GM12878 (cell line): ENCODE results near the gene NOC2L. TPM values are rescaled to one million over a fixed set of nuclear protein-coding genes. Genes with fewer than 3 reads are reported as not detected.

Source experiments
- ATAC-seq: fragments of 200-7000 bp; cut with Tn5 transposase; 3 replicates; pipeline ENCODE4 v1.9.1; 2020; ENCODE audit warnings: mild to moderate bottlenecking, moderate library complexity
- BruUV-seq: library from RNA; stranded (reverse); fragments of 400-500 nt; replicated peaks from 2 replicates; lab custom pipeline; 2021; lab: Mats Ljungman, UMichigan
- CTCF ChIA-PET: fragments of 300-600 bp; sonication (Branson Sonifier 250); formaldehyde crosslinking; extraction: SDS; loops from one replicate; lab custom pipeline; 2021; ENCODE audit warnings: inconsistent platforms; lab: Yijun Ruan, JAX
- POLR2A ChIA-PET: fragments of 350-600 bp; formaldehyde crosslinking; extraction: SDS; loops from one replicate; lab custom pipeline; 2021; ENCODE audit warnings: inconsistent platforms; lab: Charles Lee
- RAD21 ChIA-PET: fragments of 300-600 bp; sonication (Branson Sonifier 250); formaldehyde crosslinking; loops from one replicate; lab custom pipeline; 2023; ENCODE audit warnings: antibody characterized with exemption; ENCODE audit not compliant: unreplicated experiment; lab: Charles Lee
- SMC1A ChIA-PET: fragments of 300-600 bp; sonication (Branson Sonifier 250); formaldehyde crosslinking; loops from one replicate; lab custom pipeline; 2023; ENCODE audit not compliant: unreplicated experiment, uncharacterized antibody; lab: Charles Lee
- DNase-seq: peaks from one replicate; pipeline ENCODE4 v3.0.0-alpha.2; 2011; ENCODE audit warnings: low read depth, low spot score
- FAIRE-seq: peaks from 3 replicates; lab custom pipeline; 2011; peaks lifted over from hg19 to GRCh38; lab: Jason Lieb, UNC
- H2AFZ ChIP-seq: 2 replicates; pipeline ENCODE4 v1.6.0; 2011; ENCODE audit warnings: low read depth, low read length, control low read depth; ENCODE audit not compliant: control insufficient read depth
- H3K27ac ChIP-seq: 2 replicates; pipeline ENCODE4 v1.5.1; 2011; ENCODE audit warnings: control low read depth; ENCODE audit not compliant: control insufficient read depth, insufficient read depth
- H3K27me3 ChIP-seq, 2 experiments: replicated peaks in 1 of 2; 2 replicates each; pipeline versions ENCODE4 v1.6.0 to v1.6.1; 2011; ENCODE audit warnings: low read length in 1 of 2; ENCODE audit not compliant: control insufficient read depth in 2 of 2, insufficient read depth in 2 of 2
- H3K36me3 ChIP-seq, 2 experiments: 2 replicates each; pipeline ENCODE4 v1.5.1; 2011; ENCODE audit warnings: low read length in 1 of 2; ENCODE audit not compliant: control insufficient read depth in 2 of 2, insufficient read depth in 2 of 2
- H3K4me1 ChIP-seq: 2 replicates; pipeline ENCODE4 v1.6.1; 2011; ENCODE audit warnings: mild to moderate bottlenecking, low read length, moderate library complexity, mixed read lengths; ENCODE audit not compliant: control insufficient read depth, insufficient read depth
- H3K4me2 ChIP-seq: 2 replicates; pipeline ENCODE4 v1.6.0; 2011; ENCODE audit warnings: control low read depth; ENCODE audit not compliant: control insufficient read depth, insufficient read depth
- H3K4me3 ChIP-seq: fragments of 200-600 bp; sonication (generic); 2 replicates; pipeline ENCODE4 v1.5.1; 2016
- H3K79me2 ChIP-seq: 2 replicates; pipeline ENCODE4 v1.6.0; 2011; ENCODE audit warnings: low read length; ENCODE audit not compliant: control insufficient read depth, insufficient read depth
- H3K9ac ChIP-seq: 2 replicates; pipeline ENCODE4 v1.8.0; 2011; ENCODE audit warnings: low read length, control low read depth, mixed read lengths; ENCODE audit not compliant: control insufficient read depth, insufficient read depth
- H3K9me3 ChIP-seq: replicated peaks from 3 replicates; pipeline ENCODE4 v1.5.1; 2011; ENCODE audit warnings: mild to moderate bottlenecking, low read length; ENCODE audit not compliant: control insufficient read depth, insufficient read depth
- H4K20me1 ChIP-seq: 2 replicates; pipeline ENCODE4 v1.6.0; 2011; ENCODE audit not compliant: control insufficient read depth, insufficient read depth
- ATF7 ChIP-seq: fragments of 450-650 bp; IDR thresholded peaks from 2 replicates; pipeline ENCODE4 v1.6.1; 2016; ENCODE audit warnings: low read depth, mild to moderate bottlenecking
- CEBPB ChIP-seq, 2 experiments: fragments of 150-350 bp in 1 of 2; IDR thresholded peaks; 2 replicates each; pipeline ENCODE4 v1.6.1; 2012 to 2014; ENCODE audit warnings: low read depth in 2 of 2, low read length in 2 of 2, borderline replicate concordance in 1 of 2, inconsistent platforms in 1 of 2
- CHD4 ChIP-seq: fragments of 200-600 bp; sonication (generic); IDR thresholded peaks from 2 replicates; pipeline ENCODE4 v1.6.1; 2016; ENCODE audit warnings: mild to moderate bottlenecking
- CREB1 ChIP-seq: IDR thresholded peaks from 2 replicates; pipeline ENCODE4 v1.6.1; 2012; ENCODE audit warnings: low read depth, mild to moderate bottlenecking, inconsistent platforms
- DPF2 ChIP-seq: fragments of 450-650 bp; IDR thresholded peaks from 2 replicates; pipeline ENCODE4 v1.6.1; 2017; ENCODE audit warnings: mild to moderate bottlenecking
- E2F4 ChIP-seq: IDR thresholded peaks from 2 replicates; pipeline ENCODE4 v1.6.1; 2012; ENCODE audit warnings: low read depth, low read length, improper control_type of control experiment
- HDAC2 ChIP-seq: fragments of 200-600 bp; sonication (generic); IDR thresholded peaks from 2 replicates; pipeline ENCODE4 v1.6.1; 2017
- HDAC6 ChIP-seq: fragments of 200-600 bp; sonication (generic); IDR thresholded peaks from one replicate; pipeline ENCODE4 v1.8.0; 2017; ENCODE audit warnings: antibody characterized with exemption; ENCODE audit not compliant: unreplicated experiment
- HDGF ChIP-seq: fragments of 450-650 bp; IDR thresholded peaks from 2 replicates; pipeline ENCODE4 v1.6.1; 2016; ENCODE audit warnings: antibody characterized with exemption
- MEF2B ChIP-seq: fragments of 450-650 bp; IDR thresholded peaks from 2 replicates; pipeline ENCODE4 v1.6.1; 2018; ENCODE audit warnings: mild to moderate bottlenecking, moderate library complexity; ENCODE audit not compliant: partially characterized antibody, poor library complexity, severe bottlenecking
- SIX5 ChIP-seq: IDR thresholded peaks from 2 replicates; pipeline ENCODE4 v1.6.1; 2011; ENCODE audit warnings: mild to moderate bottlenecking, low read depth, low read length, moderate library complexity; ENCODE audit not compliant: severe bottlenecking
- SREBF1 ChIP-seq: IDR thresholded peaks from 2 replicates; pipeline ENCODE4 v1.6.1; 2012; ENCODE audit warnings: mild to moderate bottlenecking, low read length
- SREBF2 ChIP-seq: IDR thresholded peaks from 2 replicates; pipeline ENCODE4 v1.6.1; 2012; ENCODE audit warnings: mild to moderate bottlenecking, low read length
- WGBS: methylation state at CpG from one replicate; pipeline ENCODE4 v1.1.6; 2016; ENCODE audit warnings: low lambda C conversion rate; ENCODE audit not compliant: insufficient replicate concordance, insufficient coverage; ENCODE audit errors: missing lambda C conversion rate; 5-methylcytosine and 5-hydroxymethylcytosine counted together
- in situ Hi-C: fragments of 300-500 bp; cut with MboI; formaldehyde crosslinking; loops from 9 replicates; pipeline ENCODE4 v1.14.3; 2018; ENCODE audit warnings: mixed read lengths
- intact Hi-C: fragments of 100-400 bp; cut with micrococcal nuclease; formaldehyde crosslinking; loops from one replicate; pipeline ENCODE4 v1.14.2; 2022; ENCODE audit not compliant: unreplicated experiment
- polyA plus RNA-seq, 11 experiments: library from polyadenylated mRNA; depleted of rRNA in 4 of 11; unstranded in 6 of 11; stranded (reverse) in 5 of 11; fragments of >200 nt; fragmentation: Nextera tagmentation in 4 of 11; fragmentation: Illumina TruSeq in 1 of 11; extraction: Ambion mirVana in 4 of 11; extraction: Trizol in 1 of 11; gene quantifications; 1 replicate in 1 of 11; 2 replicates in 10 of 11; pipeline versions ENCODE4 v1.2.1 to v1.2.3, GENCODE V29; 2011 to 2016; ENCODE audit warnings: inconsistent platforms in 2 of 11, missing spikeins in 2 of 11, low read depth in 1 of 11
- total RNA-seq, 4 experiments: library from RNA; depleted of rRNA in 3 of 4; stranded (reverse); fragments of >200 nt in 3 of 4; fragmentation: Illumina TruSeq in 1 of 4; extraction: Trizol in 1 of 4; gene quantifications; 2 replicates each; pipeline versions ENCODE4 v1.2.1 to v1.2.3, GENCODE V29; 2013 to 2021

The NOC2L gene
- total and polyA plus RNA-seq, 10 of the 15 experiments (the other 5 are each of a cell fraction or from before 2014, with no cell fraction given): 1.3 to 171 (median 64.3) TPM

- BruUV-seq: no TSS peak
- Histone ChIP-seq H3K9ac (no peak overlapping the region), H4K20me1 (no peaks in the 10 kb centered on the region), H2AFZ (no peak overlapping the region), H3K27ac (no peak overlapping the region), H3K36me3 (no peaks in the 10 kb centered on the region), H3K4me2 (no peak overlapping the region), H3K4me1 (no peaks in the 10 kb centered on the region), H3K4me3 (no peak overlapping the region), H3K9me3 (no peaks in the 10 kb centered on the region), H3K79me2 (no peaks in the 10 kb centered on the region), H3K27me3 (peaks cover 9% of the 10 kb centered on the region in 2 experiments)
- ChIA-PET CTCF (no interaction called here), SMC1A (no interaction called here), RAD21 (no interaction called here), POLR2A (no interaction called here)
- no peak for TF ChIP-seq CREB1
- TF ChIP-seq SREBF2: no peak
- no peak for TF ChIP-seq DPF2
- TF ChIP-seq SREBF1: no peak
- TF ChIP-seq MEF2B: no peak
- no peak for TF ChIP-seq HDGF
- TF ChIP-seq E2F4: no peak
- no peak for TF ChIP-seq HDAC6
- no peak for TF ChIP-seq CHD4
- no peak for TF ChIP-seq ATF7
- TF ChIP-seq SIX5: no peak
- TF ChIP-seq CEBPB (IDR thresholded peaks at IDR 0.05; ENCODE audit: borderline replicate concordance in 1 of 2, low read depth in 2 of 2, low read length in 2 of 2): no peak
- TF ChIP-seq HDAC2: no peak
- ATAC-seq: no peak
- intact Hi-C loops (no loop called here), in situ Hi-C loops (loop anchor here (10.0 kb wide), 1 partner anchor 55 kb away; no protein-coding TSS in a partner anchor)
- WGBS: 35% methylated on average over 30 of the region's 40 CpGs
- no peak for DNase-seq
- FAIRE-seq: no peak
These were observed 29.1 kb downstream of the NOC2L start for GRCh38 chr1:929712-930632.
